ENCODE data around the gene VARS1.

VARS1 gene

DNA sequence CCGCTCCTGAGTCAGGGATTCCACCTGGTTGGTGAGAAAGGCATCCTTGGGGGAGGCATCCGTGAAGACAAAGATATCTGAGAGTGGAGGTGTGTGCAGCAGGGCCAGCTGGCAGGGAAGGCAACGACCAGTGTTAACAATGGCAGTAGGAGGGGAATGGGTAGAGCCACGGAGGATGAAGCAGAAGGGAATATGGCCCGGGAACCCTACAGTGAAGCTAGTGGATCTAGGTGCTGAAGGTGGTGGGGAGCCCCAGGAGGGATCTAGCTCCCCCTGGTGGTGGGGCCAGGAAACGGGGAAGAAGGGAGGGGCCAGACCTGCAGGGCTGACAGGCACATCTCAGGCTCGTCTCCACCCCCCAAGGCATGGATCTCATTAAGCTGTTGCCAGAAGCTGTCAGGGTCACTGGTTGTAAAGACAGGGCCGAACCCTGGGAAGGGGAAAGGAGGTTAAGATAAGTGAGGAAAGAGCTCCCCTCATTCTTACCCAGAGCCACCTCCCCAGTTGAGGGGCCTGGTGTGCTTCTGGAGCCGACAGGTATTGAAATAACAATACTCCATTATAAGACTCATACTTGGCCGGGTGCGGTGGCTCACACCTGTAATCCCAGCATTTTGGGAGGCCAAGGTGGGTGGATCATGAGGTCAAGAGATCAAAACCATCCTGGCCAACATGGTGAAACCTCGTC, 25.7 kb downstream of the VARS1 start:
- DNase-seq (ENCODE audit: low read depth), result peak; percentile 61

DNA sequence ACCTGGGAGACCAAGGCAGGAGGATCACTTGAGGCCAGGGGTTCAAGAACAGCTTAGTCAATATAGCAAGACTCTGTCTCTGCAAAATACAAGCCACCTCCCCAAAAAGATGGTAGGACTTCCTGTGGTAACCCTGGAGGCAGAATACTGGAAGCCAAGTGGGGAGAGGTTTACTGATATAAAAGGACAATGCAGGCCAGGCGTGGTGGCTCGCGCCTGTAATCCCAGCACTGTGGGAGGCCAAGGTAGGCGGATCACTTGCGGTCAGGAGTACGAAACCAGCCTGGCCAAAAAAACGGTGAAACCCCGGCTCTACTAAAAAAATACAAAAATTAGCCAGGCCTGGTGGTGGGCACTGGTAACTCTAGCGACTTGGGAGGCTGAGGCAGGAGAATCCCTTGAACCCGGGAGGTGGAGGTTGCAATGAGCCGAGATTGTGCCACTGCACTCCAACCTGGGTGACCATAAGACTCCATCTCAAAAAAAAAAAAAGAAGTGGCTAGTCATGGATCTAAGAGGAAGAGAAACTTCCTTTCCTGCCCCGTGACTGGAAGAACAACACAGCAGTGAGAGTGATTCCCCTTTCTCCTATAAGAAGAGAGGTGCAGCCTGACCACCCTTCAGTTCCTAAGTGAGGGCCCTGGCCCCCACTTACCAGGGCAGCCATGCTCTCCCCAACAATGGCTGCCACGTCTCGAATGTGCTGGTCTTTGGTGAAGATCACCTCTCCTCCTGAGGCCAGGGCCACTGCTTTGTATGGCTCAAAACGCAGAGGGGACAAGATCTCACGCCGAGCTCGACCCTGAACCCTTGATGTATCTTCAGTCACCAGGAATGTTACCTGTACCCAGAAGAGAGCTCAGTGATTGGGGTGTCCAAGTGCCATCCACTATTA, 26.9 kb downstream of the VARS1 start:
- DNase-seq (ENCODE audit: low read depth), result no peak

DNA sequence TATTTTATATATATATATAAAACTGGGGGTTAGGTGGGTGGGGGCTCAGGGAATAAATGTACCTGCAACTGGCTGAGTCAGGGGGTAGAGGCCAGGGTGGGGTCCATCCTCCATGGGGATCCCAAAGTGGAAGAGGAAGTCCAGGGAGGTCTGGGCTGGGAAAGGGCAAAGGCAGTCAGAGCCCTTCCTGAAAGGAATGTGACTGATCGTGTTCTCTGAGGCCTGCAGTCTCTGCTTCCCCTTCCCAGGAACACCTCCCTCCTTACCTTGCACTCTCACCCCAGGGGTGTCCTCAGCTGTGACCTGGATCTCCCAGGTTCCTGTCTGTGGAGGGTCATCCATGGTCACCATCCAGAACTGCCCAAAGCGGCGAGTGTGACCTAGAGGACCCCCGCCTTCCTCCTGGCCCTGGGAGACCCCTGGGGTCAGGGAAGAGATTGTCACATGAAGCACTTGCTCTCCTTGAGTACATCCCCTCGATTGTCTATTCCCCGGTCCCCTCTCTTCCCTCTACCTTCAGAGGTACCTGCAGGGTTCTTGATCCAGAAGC, 28.4 kb downstream of the VARS1 start:
- no peak for DNase-seq (ENCODE audit: low read depth)

DNA sequence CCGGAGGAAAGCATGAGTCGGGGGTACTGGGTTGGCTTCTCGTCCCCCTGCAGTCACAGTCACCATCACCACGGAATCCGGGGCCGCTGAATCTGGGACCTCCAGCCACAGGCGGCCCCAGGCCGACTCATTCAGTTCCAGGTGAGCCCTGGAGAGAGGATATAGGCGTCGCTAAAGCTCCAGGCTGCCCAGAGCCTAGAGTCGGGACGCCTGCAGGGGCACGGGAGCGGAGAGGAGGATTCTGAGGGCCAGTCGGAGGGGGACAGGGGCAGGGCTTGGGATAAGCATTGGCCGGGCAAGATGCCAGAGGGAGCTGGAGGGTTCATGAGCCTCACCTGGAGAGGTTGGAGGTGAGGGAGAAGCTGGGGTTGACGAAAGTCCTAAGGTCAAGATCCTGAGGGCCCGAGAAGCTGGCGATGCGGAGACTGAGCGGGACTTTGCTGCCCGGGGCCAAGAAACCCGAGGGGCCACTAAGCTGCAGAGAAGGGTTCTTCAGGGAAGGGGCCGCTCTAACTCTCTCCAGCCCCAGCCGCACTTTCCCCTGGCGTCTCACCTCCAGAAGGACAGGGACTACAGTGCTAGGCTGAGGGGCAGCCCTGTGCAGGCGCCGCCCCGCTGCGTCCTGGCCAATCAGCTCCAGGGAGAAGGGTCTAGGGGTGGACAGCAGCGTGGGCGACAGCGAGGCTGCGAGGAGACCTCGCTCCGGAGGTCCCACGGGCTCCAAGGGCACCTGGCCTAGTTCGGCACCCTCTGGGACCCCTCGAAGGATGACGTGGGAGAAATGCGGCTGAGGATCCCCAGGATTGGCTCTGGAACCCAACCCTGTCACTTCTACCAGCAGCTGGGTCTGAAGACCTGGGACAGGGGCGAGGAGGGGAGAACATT, 29.4 kb downstream of the VARS1 start:
- no peak for DNase-seq (ENCODE audit: low read depth)

DNA sequence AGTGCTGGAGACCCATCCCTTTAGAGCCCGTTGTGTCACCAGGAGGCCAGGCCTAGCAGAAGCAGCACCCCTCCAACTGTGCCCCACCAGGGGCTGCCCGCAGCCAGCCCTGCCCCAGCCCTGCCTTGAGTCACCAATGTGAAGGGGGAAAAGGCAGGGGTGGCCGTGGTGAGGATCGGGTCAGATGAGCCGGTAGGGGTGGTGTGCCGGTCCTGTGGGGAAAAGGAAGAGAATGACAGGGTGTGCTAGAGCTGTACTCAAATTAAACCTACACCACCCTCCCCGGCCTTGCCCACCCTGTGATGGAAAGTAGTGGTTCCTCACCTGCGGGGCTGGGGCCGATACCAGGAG, 30.0 kb downstream of the VARS1 start:
- DNase-seq (ENCODE audit: low read depth), result no peak

DNA sequence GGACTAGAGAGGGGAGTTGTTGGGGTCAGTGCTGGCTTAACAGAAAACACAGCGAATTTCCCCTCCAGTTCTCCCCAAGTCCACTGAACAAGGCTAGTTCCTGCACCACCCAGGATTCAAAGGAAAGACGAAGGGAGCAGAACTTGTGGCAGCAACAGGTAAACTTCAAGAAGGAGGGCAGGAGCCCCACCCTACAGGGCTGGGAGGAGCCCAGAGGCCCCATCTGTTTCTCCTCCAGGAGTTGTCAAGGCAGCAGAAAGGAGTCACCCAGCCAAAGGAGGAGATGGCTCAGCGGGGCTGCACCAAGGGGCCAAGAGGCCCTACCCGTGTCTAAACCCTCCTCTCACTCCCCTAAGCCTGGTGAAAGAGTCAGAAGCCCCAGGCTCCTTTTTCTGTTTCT, 31.4 kb downstream of the VARS1 start:
- no peak for DNase-seq (ENCODE audit: low read depth)

DNA sequence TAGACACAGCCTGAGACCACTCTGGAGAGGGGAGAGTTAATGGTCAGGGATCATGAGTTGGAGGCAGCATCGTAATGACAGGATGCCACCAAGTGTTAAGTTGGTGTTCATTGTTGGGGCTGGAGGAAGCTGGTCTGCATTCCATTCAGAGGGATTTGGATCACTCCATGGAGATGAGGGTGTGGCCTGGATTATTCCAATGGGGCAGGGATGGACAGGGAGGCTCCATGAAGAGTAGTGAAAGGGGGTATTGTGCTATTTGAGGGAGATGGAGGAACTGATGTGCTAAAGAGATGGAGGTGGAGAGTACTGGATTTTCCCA, 32.0 kb downstream of the VARS1 start:
- no peak for DNase-seq (ENCODE audit: low read depth)

DNA sequence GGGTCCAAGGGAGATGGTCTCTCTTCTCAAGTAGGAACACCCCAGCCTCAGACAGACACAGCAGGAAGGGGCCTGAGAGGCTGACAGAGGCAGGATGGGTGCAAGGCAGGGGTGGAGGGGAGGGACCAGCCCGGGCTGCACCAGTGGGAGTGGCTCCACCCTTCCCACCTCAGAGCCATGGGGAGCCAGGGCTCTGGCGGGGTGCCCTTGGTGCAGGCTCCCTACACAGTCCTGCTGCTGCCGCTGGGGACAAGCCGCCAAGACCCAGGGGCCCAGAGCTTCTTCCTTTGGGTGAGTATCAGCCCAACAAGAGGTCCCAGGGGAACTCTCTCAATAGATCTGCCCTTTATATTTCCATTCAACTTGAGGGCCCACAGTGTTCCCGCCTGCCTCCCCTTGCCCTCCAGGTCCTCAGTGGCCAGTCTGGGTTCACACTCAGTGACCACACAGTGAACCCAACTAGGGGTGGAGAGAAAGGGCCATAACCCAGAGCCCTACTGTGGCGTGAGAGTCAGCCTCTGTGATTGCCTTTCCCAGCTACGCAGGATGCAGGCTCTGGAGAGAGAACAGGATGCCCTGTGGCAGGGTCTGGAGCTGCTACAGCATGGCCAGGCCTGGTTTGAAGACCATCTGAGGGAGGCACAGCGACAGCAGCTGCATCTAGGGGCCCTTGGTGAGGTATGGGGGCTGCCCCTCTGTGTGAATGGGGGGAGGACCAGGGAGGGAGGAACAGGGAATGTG, 32.5 kb downstream of the VARS1 start:
- DNase-seq (ENCODE audit: low read depth), result no peak

DNA sequence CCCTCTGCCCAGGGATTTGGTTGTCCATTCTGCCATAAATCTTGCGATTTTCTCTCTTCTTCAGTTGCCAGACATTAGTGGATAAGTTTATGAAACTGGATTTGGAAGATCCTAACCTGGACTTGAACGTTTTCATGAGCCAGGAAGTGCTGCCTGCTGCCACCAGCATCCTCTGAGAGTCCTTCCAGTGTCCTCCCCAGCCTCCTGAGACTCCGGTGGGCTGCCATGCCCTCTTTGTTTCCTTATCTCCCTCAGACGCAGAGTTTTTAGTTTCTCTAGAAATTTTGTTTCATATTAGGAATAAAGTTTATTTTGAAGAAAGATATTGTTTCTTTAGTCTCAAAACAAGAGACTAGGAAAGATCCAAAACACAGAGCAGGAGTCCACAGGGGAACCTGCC, 33.2 kb downstream of the VARS1 start, which contains the start of gene SAPCD1:
Gene SAPCD1, plus strand, starts transcription at position 301 of the 400 bp plus-strand sequence. CDS start 399 bp downstream, outside the sequence.
- DNase-seq (ENCODE audit: low read depth), result no peak

DNA sequence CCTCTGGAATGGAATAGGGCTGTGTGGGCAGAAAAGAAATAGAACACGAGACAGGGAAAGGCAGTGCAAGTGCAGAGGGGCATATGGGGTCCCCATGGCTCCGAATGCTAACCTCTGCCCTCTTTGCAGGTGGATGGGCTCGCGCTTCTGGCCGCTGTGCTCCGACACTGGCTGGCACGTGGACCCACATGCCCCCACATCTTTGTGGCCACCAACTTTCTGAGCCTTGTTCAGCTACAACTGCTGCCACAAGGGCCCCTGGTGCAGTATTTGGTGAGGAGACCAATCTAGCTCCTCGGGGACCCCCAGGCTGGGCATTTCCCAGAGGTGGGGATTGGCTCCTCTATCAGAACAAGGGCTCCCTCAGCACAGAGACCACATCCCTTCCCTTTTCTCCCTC, 34.2 kb downstream of the VARS1 start:
- DNase-seq (ENCODE audit: low read depth), result no peak

DNA sequence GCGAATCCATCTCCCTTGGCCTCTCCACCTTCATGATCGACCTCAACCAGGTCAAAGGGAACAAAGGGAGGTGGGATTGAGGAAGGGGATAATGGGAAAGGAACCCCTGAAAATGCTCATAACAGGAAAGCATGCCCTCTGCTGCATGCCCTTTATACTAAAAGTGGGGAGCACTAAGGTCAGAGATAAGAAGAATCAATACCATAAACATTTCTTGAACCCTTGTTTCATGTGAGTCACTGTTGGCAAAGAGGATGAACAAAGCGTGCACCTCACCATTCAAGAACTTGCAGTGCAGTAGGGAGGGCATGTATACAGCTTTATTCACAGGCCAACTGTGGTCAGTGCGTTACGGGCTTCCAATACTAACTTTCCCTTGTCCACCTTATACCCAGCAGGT, 34.8 kb downstream of the VARS1 start:
- DNase-seq (ENCODE audit: low read depth), result no peak

DNA sequence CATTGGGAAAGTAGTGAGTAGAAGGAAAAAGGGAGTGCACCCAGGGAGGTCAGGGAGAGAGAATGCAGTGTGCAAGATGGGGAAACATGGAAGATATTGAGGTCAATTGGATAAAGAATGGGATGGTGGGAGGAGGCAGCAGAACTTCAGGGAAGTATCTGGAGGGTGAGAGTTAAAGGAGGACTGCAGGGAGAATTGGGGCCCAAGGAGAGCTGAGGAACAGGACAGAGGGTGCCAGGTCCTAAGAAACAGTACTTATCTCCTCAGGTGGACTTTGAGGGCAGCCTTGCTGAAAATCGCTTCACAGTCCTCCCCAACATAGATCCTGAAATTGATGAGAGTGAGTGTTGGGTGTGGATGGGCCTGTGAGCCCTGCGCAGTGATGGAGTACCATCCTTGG, 37.3 kb downstream of the VARS1 start:
- DNase-seq (ENCODE audit: low read depth), result no peak

DNA sequence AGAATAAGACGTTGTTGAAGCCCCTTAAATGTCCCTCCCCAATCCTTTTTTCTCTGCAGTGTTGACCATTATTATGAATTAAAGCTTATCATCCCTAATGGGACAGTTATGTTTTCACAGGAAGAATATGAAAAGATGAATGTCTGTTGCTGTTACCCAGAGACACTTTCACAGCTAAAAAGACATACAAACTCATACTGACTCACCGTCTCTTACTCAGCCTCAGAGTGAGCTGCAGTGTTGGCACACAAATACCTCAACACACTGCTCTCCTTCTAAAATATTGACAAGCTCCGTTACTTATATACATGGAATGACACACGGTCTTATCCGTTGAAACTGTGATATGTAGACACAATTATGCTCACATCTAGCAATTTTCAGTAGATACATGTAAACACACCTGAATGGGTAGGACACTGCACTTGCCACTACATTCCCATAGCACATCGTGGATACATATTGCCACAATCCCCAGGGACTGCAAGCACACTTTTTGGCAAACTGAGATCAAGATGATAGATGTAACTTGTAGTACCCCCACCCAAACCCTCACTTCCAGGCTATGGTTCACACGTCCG, 42.7 kb downstream of the VARS1 start:
- no peak for DNase-seq (ENCODE audit: low read depth)

DNA sequence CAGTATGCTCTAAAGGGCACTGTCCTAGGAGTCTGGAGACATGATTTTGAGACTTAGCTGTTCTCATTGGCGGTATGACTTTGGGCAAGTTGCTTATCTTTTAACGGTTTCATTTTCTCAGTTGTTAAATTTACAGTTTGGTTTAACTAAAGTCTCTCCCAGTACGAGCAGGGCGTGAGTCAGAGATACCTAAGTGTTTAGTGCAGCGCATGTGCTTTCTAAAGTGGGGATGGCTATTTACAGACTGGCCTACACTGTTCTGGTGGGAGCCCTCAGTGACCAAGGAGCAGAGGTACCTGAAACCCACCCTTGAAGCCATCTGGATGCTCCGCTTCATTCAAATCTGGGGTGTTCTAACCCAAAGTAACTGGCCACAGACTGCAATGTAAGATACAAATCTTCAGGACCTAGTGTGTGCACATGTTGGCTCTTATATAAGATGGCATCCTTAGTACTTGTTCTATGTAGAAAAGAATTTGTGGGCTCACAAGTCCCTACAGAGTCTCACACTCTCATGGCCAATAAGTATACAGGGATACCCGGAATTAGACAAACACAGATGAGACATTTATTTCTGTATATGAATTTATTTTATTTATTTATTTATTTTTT, 45.0 kb downstream of the VARS1 start:
- DNase-seq (ENCODE audit: low read depth), result no peak

DNA sequence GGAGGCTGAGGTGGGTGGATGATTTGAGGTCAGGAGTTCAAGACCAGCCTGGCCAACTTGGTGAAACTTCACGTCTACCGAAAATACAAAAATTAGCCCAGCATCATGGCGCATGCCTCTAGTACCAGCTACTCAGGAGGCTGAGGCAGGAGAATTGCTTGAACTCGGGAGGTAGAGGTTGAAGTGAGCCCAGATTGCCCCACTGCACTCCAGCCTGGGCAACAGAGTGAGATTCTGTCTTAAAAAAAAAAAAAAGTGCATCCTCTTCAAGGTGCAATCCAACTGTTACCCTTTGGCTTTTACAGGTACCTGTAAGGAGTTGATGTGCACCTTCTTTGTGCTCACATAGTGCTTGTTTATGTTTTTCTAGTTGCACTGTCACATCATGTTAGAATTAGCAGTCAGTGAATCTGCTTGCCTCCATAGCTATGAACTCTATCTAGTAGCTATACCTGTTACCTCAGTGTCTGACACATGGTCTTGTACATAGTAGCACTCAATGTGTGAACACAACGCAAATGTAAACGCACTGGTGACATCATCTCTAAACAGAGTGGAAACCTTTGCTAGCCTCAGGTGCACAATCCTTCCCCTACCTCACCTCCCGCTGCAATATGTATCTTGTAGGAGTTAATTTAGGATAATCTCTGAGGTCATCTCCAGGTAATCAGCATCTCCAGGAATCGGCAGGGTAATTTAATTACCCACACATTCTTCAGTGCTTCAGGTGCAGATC, 46.1 kb downstream of the VARS1 start:
- no peak for DNase-seq (ENCODE audit: low read depth)

Data from T-helper 22 cell (primary cell).